ENCODE results near the gene PRM2.

DNA sequence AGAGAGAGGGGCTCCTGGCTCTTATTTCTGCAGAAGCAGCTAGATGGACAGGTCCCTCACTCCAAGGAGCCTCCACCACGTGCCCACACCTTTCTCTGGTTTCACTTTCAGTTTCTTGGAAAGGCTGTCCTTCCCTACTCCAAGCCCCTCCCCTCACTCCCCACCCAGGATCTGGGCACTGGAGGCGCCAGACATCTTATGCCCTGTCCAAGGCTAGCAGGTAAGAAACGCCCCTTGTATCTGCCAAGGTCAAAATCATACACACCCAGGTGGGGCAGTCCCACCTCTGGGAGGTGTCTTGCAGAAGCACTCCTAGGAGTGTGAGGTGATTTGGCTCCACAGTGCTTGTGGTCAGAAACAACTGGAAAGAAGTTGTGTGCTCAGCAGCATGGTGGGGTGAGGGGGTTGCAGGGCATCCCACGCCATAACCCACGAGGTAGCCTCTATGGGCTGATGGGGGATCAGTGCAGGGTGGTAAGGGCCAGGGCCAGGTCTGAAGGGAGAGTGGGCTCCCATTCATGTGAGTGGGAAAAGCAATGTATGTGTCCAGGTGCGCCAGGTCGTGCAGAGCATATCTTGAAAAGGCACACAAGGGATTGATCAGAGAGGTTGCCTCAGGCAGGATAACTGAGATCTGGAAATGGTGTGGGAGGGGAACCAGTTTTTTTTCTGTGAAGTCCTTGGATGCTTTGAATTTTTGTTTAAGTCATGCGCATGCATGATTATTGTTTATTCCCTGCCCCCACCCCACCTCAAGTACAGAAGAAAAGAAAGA is 36.6 kb upstream of the PRM2 start:
- TF ChIP-seq EZH2 (IDR thresholded peaks at IDR 0.05; ENCODE audit: borderline replicate concordance, low read depth, low read length, severe bottlenecking) (no peak), POLR2A (IDR thresholded peaks at IDR 0.05; ENCODE audit: low read depth, low read length) (no peak), MYC (IDR thresholded peaks at IDR 0.05; ENCODE audit: low read depth, low read length) (no peak), JUN (IDR thresholded peaks at IDR 0.05; ENCODE audit: borderline replicate concordance, insufficient read depth, insufficient read length, low read depth) (no peak), POLR2AphosphoS5 (IDR thresholded peaks at IDR 0.05; ENCODE audit: insufficient read depth, low read depth, low read length) (no peak), FOS (IDR thresholded peaks at IDR 0.05; ENCODE audit: borderline replicate concordance, insufficient read depth, low read length) (no peak), GATA2 (IDR thresholded peaks at IDR 0.05; ENCODE audit: insufficient read depth, insufficient read length, low read depth, low read length) (no peak)
- TF ChIP-seq, protein P1, sequence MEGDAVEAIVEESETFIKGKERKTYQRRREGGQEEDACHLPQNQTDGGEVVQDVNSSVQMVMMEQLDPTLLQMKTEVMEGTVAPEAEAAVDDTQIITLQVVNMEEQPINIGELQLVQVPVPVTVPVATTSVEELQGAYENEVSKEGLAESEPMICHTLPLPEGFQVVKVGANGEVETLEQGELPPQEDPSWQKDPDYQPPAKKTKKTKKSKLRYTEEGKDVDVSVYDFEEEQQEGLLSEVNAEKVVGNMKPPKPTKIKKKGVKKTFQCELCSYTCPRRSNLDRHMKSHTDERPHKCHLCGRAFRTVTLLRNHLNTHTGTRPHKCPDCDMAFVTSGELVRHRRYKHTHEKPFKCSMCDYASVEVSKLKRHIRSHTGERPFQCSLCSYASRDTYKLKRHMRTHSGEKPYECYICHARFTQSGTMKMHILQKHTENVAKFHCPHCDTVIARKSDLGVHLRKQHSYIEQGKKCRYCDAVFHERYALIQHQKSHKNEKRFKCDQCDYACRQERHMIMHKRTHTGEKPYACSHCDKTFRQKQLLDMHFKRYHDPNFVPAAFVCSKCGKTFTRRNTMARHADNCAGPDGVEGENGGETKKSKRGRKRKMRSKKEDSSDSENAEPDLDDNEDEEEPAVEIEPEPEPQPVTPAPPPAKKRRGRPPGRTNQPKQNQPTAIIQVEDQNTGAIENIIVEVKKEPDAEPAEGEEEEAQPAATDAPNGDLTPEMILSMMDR (IDR thresholded peaks at IDR 0.05; ENCODE audit: extremely low read depth in 1 of 2, insufficient read depth in 1 of 2, low read depth in 1 of 2, low read length in 2 of 2): no peak
- TF ChIP-seq, protein P2, sequence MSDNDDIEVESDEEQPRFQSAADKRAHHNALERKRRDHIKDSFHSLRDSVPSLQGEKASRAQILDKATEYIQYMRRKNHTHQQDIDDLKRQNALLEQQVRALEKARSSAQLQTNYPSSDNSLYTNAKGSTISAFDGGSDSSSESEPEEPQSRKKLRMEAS (IDR thresholded peaks at IDR 0.05; ENCODE audit: insufficient read depth, insufficient read length): no peak

Measured in endothelial cell of umbilical vein (primary cell).